Osteoblast (primary cell): ENCODE data around the gene SLC25A4. TPM values are rescaled to one million over a fixed set of nuclear protein-coding genes. Genes with fewer than 3 reads are reported as not detected.
"Not testable (repeated sequence)": the region's sequence is repeated elsewhere in the genome, so short reads cannot be mapped to it uniquely, and the experiment has no call there.

Experiments
- DNase-seq: peaks from one replicate; pipeline ENCODE4 v3.0.0; 2011; ENCODE audit warnings: low spot score, mixed read lengths; ENCODE audit not compliant: insufficient read length; ENCODE audit errors: missing footprints
- H2AFZ ChIP-seq: 2 replicates; pipeline ENCODE4 v1.6.0; 2011; ENCODE audit warnings: mild to moderate bottlenecking, low read length
- H3K27ac ChIP-seq: 2 replicates; pipeline ENCODE4 v1.5.1; 2011; ENCODE audit warnings: mild to moderate bottlenecking, low read depth, low read length, moderate library complexity
- H3K27me3 ChIP-seq: 2 replicates; pipeline ENCODE4 v1.6.0; 2012; ENCODE audit warnings: mild to moderate bottlenecking, control low read depth, inconsistent platforms, low read length, moderate library complexity; ENCODE audit not compliant: insufficient read depth
- H3K36me3 ChIP-seq: 2 replicates; pipeline ENCODE4 v1.5.1; 2011; ENCODE audit warnings: mild to moderate bottlenecking, low read length, control low read depth, moderate library complexity; ENCODE audit not compliant: insufficient read depth
- H3K4me1 ChIP-seq: 2 replicates; pipeline ENCODE4 v1.5.1; 2011; ENCODE audit warnings: mild to moderate bottlenecking, low read length, control low read depth, moderate library complexity; ENCODE audit not compliant: insufficient read depth
- H3K4me2 ChIP-seq: 2 replicates; pipeline ENCODE4 v1.6.0; 2011; ENCODE audit warnings: mild to moderate bottlenecking, low read length; ENCODE audit not compliant: insufficient read depth
- H3K4me3 ChIP-seq: fragments of 200-600 bp; sonication (generic); 3 replicates; pipeline ENCODE4 v1.5.1; 2012; ENCODE audit warnings: mild to moderate bottlenecking, low read length, inconsistent platforms; ENCODE audit not compliant: insufficient read depth
- H3K79me2 ChIP-seq: 2 replicates; pipeline ENCODE4 v1.6.0; 2012; ENCODE audit warnings: mild to moderate bottlenecking, low read length, control low read depth, inconsistent platforms; ENCODE audit not compliant: insufficient read depth
- H3K9me3 ChIP-seq: 2 replicates; pipeline ENCODE4 v1.5.1; 2011; ENCODE audit warnings: low read depth, low read length, control low read depth
- H4K20me1 ChIP-seq: 2 replicates; pipeline ENCODE4 v1.6.0; 2012; ENCODE audit warnings: mild to moderate bottlenecking, low read length, control low read depth; ENCODE audit not compliant: insufficient read depth
- CTCF ChIP-seq: IDR thresholded peaks from 2 replicates; pipeline ENCODE4 v1.5.1; 2011; ENCODE audit warnings: mild to moderate bottlenecking, low read depth, low read length, moderate library complexity; ENCODE audit errors: extremely low read depth
- total RNA-seq: library from RNA; depleted of rRNA; stranded (reverse); fragments of >200 nt; gene quantifications from 2 replicates; pipeline ENCODE4 v1.2.3, GENCODE V29; 2012

Gene SLC25A4
- total RNA-seq, 1 donor, result 14.1 TPM

GRCh38 chr4:185113340-185113739 is 29.7 kb upstream of the SLC25A4 start:
- no peak for TF ChIP-seq CTCF
- no peak for DNase-seq

GRCh38 chr4:185115827-185116232 is 27.2 kb upstream of the SLC25A4 start:
- H3K27me3 ChIP-seq, result no peaks in the 10 kb centered on the region
- no peak overlapping the region for H2AFZ ChIP-seq
- no peak overlapping the region for H3K4me2 ChIP-seq
- DNase-seq, result peak; percentile 63
- no peaks in the 10 kb centered on the region for H3K36me3 ChIP-seq
- no peaks in the 10 kb centered on the region for H3K9me3 ChIP-seq
- H4K20me1 ChIP-seq, result no peaks in the 10 kb centered on the region
- TF ChIP-seq CTCF, result no peak
- no peak overlapping the region for H3K4me3 ChIP-seq
- H3K27ac ChIP-seq, result no peak overlapping the region
- H3K4me1 ChIP-seq, result peaks cover 18% of the 10 kb centered on the region
- H3K79me2 ChIP-seq, result no peaks in the 10 kb centered on the region

More at GRCh38 chr4:185113340-185113739, 29.7 kb upstream of the SLC25A4 start:
- Histone ChIP-seq H3K4me3 (no peak overlapping the region), H3K36me3 (no peaks in the 10 kb centered on the region), H3K79me2 (no peaks in the 10 kb centered on the region), H4K20me1 (no peaks in the 10 kb centered on the region), H3K4me1 (peaks cover 18% of the 10 kb centered on the region), H3K9me3 (no peaks in the 10 kb centered on the region), H2AFZ (no peak overlapping the region), H3K27ac (no peak overlapping the region), H3K27me3 (no peaks in the 10 kb centered on the region), H3K4me2 (no peak overlapping the region)

- Histone ChIP-seq H3K27me3 (no peaks in the 10 kb centered on the region), H2AFZ (no peak overlapping the region), H3K79me2 (no peaks in the 10 kb centered on the region), H4K20me1 (no peaks in the 10 kb centered on the region), H3K4me2 (no peak overlapping the region), H3K4me1 (peaks cover 8% of the 10 kb centered on the region), H3K9me3 (no peaks in the 10 kb centered on the region), H3K27ac (no peak overlapping the region), H3K4me3 (no peak overlapping the region), H3K36me3 (no peaks in the 10 kb centered on the region)
- no peak for TF ChIP-seq CTCF
- no peak for DNase-seq
These were observed 25.6 kb upstream of the SLC25A4 start for GRCh38 chr4:185117300-185117934.

- no peaks in the 10 kb centered on the region for H4K20me1 ChIP-seq
- H2AFZ ChIP-seq, result no peak overlapping the region
- no peak overlapping the region for H3K4me2 ChIP-seq
These were observed 24.2 kb upstream of the SLC25A4 start for GRCh38 chr4:185118876-185119275.

GRCh38 chr4:185119467-185119866 is 23.6 kb upstream of the SLC25A4 start:
- H3K4me2 ChIP-seq, DNase-seq, H4K20me1 ChIP-seq, H3K9me3 ChIP-seq, H3K27me3 ChIP-seq, H3K27ac ChIP-seq, H3K4me3 ChIP-seq, H3K79me2 ChIP-seq, H3K4me1 ChIP-seq, H3K36me3 ChIP-seq, H2AFZ ChIP-seq: not testable (repeated sequence)

More at GRCh38 chr4:185118876-185119275, 24.2 kb upstream of the SLC25A4 start:
- H3K27ac ChIP-seq, result no peak overlapping the region
- H3K4me3 ChIP-seq, result no peak overlapping the region
- DNase-seq, result no peak
- H3K9me3 ChIP-seq, result no peaks in the 10 kb centered on the region
- no peaks in the 10 kb centered on the region for H3K4me1 ChIP-seq
- peaks cover 3% of the 10 kb centered on the region for H3K27me3 ChIP-seq
- no peaks in the 10 kb centered on the region for H3K36me3 ChIP-seq
- no peak for TF ChIP-seq CTCF
- no peaks in the 10 kb centered on the region for H3K79me2 ChIP-seq
